Measurements from ENCODE around the gene LINC01488.

The LINC01488 gene

DNA sequence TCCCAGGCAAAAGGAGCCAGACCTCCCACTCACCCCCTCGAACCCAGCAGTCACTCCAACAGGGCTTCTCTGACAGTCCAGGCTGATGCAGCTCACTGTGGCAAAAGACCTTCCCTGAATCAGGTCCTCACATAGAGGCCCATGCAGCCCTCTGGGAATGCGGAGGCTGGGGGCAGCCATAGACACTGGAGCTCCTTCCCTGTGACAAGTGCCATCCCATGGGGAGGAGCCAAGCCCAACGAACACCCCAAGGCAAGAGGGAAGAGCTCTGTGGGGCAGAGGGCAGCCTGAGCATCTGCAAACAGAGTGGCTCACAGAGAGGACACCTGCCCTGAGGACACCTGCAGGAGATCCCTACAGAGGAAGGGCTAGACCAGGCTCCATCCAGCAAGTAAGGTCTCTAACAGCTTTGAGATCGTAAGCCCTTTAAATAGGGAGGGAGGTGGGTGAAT lies at the start of gene LINC01488:
Gene LINC01488, plus strand, starts transcription at position 271 of the 452 bp plus-strand sequence.
- no peak for DNase-seq

DNA sequence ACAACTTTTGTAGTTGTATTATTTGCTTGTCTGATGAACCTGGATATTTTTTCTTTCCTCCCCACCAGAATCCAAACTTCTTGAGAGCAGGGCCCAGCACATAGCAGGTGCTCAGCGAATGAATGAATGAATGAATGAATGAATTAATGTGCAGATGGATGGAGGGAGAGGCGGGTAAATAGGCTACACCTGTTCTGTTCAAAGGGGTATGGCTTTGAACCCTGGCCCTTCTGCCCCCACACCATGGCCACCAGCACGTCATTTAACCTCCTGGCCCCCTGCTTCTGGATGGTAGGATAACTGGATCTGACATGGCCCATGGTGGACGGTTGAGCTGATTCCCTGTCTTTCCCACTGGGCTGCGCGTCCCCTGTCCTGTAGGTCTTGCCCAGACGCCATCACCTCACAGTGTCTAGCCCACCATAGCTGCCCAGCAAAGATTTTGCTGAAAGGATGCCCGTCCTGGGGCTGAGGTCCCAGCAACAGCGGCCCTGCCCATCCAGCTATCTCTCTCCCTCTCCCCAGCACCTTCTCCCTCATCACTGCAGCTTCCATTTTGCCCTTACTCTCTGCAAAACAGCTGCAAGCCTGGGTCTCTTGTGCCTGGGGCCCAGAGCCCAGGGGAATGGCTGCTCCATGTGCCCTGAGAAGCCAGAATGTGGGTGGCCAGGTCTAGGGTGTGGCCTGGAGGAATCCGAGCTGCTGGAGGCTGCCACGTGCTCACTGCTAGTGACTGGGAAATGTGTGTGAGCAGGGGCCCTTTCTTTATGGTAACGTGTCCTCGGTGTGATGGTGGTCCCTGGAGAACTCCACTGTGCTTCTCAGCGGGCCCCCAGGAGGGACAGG lies 49.3 kb upstream of the LINC01488 start:
- no peak for DNase-seq

DNA sequence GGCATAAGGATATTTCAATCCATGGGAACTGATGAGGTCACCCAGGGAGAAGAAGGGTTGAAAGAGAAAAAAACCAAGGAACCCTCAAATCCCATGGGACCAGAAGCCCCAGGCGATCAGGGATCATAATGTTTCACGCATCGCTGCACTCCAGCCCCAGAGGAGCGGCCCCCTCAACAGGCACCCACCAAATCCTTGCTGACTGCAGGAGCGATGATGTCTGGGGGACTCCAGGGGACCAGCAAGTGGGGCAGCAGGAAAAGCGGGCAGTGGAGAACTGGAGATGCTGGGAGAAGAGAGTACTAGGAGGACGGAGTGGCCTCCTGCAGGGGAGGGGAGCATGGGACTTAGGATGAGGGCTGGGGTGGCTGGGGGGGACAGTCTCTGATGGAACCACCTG lies 47.7 kb upstream of the LINC01488 start:
- DNase-seq, result no peak

- DNase-seq, result no peak
Measured at GRCh38 chr11:69434471-69434931, 47.0 kb upstream of the LINC01488 start.

- peak in 1 of 3 donors; percentile 15 for DNase-seq
Measured at GRCh38 chr11:69435161-69435986, 46.1 kb upstream of the LINC01488 start.

- DNase-seq, result peak in 1 of 3 donors; percentile 50
Measured at GRCh38 chr11:69436041-69436982, 45.2 kb upstream of the LINC01488 start.

DNA sequence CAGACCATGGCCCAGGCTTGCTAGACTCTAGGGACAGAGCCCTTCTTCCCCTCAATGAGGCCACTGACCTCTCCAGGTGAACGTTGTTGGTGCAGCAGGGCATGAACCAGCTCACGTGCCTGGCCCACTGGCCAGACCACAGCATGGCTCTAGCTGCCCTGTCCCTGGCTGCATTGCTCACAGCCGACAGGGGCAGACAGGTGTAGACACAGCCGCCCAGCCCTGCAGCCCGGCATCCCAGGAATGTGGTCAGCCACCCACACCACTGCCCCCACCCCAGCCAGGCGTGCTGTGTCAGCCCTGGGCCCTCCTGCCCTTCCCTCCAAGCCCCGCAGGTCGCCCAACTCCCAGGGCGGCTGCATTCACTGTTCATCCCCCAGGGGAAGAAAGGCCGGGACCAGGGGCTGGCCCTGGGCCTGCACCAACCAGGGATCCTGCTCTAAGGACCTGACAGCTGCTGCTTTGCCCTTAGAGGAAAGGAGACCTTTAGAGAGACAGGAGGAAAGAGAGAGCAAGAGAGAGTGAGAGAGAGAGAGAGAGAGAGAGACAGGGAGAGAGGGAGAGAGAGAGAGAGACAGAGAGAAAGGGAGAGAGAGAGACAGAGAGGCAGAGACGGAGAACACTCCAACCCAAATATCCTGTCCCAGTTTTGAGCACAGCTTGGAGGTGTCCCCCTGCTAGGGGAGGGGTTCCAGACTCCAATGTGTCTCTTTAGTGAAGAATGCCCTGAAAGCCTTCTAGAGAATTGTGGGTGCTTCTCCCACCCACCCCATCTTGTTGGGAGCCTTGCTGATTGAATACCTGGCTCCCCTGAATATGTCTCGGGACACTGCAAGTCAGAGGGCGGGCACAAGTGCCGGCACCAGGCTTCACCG lies 44.2 kb upstream of the LINC01488 start:
- DNase-seq, result no peak

- no peak for DNase-seq
Measured at GRCh38 chr11:69437876-69438205, 43.6 kb upstream of the LINC01488 start.

- no peak for DNase-seq
Measured at GRCh38 chr11:69438286-69438920, 43.1 kb upstream of the LINC01488 start.

GRCh38 chr11:69439127-69439526 lies 42.3 kb upstream of the LINC01488 start:
- no peak for DNase-seq

DNA sequence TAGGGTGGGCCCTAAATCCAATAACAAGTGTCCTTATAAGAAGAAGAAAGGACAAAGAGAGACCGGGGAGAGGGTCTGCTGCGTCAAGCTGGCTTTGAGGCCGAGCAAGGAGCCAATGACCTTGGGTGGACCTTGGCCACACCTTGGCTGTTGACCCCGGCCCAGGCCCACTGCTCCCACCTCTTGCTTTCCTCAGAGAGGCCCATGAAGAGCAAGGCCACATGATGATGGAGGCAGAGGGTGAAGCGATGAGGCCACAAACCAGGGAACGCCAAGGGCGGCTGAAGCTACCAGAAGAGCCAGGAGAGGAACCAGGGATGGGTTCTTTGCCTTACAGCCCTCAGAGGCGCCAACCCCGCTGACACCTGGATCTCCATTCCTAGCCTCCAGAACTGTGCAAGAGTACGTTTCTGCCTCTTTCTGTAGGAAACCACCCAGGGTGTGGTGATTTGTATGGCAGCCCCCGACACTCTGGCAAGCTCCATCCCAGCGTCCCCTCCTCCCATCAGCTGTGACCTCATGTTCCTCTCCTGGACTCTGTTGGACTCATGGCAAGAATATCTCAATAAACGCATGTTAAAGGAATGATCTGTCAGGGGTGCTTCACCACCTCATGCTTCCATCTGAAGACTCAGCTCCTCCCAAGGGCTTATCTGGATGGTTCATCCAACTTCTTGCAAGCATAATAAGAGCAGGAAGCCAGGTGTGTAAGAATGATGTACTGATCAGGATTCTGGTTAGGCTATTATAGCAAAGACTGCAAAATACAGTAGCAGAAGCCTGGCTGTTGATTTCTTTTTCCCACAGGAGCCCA lies 41.6 kb upstream of the LINC01488 start:
- no peak for DNase-seq

GRCh38 chr11:69440876-69441275 lies 40.6 kb upstream of the LINC01488 start:
- DNase-seq, result peak; percentile 33 to 56 (median 39)

DNA sequence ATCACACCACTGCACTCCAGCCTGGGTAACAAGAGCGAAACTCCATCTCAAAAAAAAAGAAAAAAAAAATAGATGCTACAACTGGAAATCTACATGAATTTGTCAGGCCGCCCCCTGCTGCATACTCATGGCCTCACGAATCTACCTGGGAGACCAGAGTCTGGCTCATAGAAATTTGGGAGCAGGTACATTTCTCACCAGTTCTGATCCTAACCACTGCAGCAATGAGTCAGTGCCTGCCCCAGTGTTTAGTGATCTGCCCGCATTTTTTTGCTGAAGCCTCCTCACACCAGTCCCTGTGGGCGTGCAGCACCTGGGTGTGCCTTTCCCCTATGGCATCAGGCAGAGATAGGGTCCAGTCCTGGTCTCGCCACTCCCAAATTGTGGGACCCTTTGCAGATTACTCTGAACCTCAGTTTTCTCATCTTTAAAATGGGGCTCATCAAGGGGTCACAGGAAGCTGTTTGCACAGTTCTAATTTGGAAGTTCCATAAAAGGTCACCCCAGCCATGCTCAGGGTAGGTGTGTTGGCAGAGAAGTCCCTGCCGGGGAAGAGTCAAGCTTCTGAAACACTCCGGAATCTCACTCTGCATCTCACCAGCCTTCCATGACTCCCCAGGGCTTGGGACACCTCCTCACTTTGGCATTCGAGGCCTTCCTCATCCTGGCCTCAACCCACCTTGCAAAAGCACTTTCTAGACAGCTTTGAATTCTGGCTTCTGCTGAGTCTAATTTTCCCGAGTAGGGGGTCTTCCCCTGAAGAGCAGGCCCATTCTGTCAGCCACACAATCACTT lies 39.3 kb upstream of the LINC01488 start:
- DNase-seq, result no peak

GRCh38 chr11:69442807-69443137 lies 38.7 kb upstream of the LINC01488 start:
- DNase-seq, result no peak

DNA sequence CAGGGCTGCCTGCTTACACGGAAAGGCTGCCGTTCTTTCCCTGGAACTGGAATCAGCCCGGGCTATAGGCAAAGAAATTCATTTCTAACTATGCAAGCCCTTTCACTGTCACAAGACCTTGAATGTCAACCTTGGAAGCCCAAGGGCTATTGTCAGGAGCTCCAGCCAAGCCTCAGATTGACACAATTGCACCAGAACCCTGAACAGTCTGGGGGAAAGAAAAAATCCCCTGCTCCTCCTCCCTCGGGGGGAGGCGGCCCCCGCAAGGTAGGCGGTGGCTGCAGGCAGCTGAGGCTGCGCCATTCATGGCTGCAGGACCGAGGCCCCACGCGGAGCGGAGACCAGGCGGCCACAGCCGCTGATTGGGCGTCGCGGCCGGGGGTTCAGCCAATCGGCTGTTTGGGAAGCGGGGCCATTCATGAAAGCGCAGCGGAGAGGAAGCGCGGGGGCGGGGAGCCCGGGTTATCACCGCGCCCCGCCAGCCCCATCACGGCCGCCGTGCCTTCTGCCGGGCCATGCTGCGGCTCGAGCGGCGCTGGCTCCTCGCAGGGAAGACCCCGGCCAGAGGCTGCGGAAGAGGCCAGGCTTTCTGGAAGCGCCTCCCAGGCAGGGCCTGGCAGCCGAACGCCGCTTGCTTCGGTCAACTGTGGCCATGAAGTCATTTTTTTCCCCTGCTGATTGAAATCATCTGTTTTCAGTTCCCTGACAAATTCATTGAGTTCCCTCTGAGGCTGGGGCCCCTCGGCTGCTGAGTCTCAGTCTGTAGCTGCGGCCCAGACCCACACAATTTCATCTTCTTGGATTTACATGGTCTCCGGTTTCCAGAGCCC lies 38.1 kb upstream of the LINC01488 start:
- peak; percentile 92 to 98 (median 95) for DNase-seq

GRCh38 chr11:69443968-69444364 lies 37.5 kb upstream of the LINC01488 start:
- DNase-seq, result peak; percentile 31 to 40 (median 32)

GRCh38 chr11:69444381-69445130 lies 36.9 kb upstream of the LINC01488 start:
- DNase-seq, result peak; percentile 77 to 88 (median 86)

DNA sequence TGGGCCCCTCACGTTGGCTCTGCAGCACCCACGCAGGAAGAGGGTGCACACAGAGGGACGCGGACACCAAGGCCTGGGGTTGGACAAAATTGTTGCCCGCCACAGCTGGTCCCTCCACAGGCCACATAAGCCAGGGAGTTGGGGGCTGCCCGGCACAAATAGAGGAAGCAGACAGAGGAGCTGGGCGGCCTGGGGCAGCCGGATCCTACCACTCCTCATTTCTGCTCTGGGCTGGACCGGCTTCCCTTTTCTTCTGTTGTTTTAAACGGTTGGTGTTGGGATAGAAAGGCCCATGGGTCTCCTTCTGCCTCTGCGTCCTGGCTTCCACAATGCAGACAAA lies 36.4 kb upstream of the LINC01488 start:
- DNase-seq, result peak; percentile 51 to 73 (median 65)

Data from suppressor macrophage treated with lipopolysaccharide for 1 hour (primary cell).